GM20000 (cell line): ENCODE measurements around the gene GLYATL1.

ENCODE experiments used
- DNase-seq: peaks from one replicate; pipeline ENCODE4 v3.0.0; 2012; ENCODE audit warnings: low spot score
- TF ChIP-seq, protein P1 (sequence below): IDR thresholded peaks from 2 replicates; pipeline ENCODE4 v1.5.1; 2012; ENCODE audit warnings: mild to moderate bottlenecking, control low read depth; ENCODE audit errors: extremely low read depth, missing control alignments

GLYATL1 gene, protein sequence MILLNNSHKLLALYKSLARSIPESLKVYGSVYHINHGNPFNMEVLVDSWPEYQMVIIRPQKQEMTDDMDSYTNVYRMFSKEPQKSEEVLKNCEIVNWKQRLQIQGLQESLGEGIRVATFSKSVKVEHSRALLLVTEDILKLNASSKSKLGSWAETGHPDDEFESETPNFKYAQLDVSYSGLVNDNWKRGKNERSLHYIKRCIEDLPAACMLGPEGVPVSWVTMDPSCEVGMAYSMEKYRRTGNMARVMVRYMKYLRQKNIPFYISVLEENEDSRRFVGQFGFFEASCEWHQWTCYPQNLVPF

GRCh38 chr11:58939277-58939676, at the start of gene GLYATL1:
Gene GLYATL1 (plus strand): TSS chr11:58939488. CDS start chr11:58947088, 7,600 bp downstream.
- DNase-seq: no peak

GRCh38 chr11:58893899-58894298, 45.4 kb upstream of the GLYATL1 start:
- DNase-seq: no peak
- TF ChIP-seq, protein P1, sequence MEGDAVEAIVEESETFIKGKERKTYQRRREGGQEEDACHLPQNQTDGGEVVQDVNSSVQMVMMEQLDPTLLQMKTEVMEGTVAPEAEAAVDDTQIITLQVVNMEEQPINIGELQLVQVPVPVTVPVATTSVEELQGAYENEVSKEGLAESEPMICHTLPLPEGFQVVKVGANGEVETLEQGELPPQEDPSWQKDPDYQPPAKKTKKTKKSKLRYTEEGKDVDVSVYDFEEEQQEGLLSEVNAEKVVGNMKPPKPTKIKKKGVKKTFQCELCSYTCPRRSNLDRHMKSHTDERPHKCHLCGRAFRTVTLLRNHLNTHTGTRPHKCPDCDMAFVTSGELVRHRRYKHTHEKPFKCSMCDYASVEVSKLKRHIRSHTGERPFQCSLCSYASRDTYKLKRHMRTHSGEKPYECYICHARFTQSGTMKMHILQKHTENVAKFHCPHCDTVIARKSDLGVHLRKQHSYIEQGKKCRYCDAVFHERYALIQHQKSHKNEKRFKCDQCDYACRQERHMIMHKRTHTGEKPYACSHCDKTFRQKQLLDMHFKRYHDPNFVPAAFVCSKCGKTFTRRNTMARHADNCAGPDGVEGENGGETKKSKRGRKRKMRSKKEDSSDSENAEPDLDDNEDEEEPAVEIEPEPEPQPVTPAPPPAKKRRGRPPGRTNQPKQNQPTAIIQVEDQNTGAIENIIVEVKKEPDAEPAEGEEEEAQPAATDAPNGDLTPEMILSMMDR: no peak

More at GRCh38 chr11:58939277-58939676, at the start of gene GLYATL1:
- TF ChIP-seq, protein P1: no peak

DNA sequence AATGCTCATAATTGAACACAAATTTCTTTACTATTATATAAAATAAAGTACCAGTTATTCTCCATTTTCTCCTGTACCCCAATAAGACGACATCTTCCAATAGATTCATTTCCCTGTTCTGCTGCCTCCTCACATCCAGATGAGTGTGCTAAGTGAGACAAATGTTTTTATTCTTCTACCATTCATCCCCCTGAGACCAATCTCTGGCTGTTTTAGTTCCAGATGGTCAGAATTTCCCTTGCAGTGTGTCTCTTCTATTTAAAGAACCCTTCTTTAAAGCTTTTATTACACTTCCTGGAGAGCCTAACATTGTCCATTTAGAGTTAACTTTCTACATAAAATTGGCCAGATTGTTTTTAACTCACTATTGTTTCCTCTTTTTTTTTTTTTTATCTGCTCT, 41.2 kb upstream of the GLYATL1 start:
- TF ChIP-seq, protein P1: no peak
- no peak for DNase-seq

- TF ChIP-seq, protein P1: peak; percentile 51
- DNase-seq: peak; percentile 59
Observed at GRCh38 chr11:58900479-58901420, 38.5 kb upstream of the GLYATL1 start.

- TF ChIP-seq, protein P1: no peak
- DNase-seq: no peak
Observed at GRCh38 chr11:58902881-58903280, 36.4 kb upstream of the GLYATL1 start.

DNA sequence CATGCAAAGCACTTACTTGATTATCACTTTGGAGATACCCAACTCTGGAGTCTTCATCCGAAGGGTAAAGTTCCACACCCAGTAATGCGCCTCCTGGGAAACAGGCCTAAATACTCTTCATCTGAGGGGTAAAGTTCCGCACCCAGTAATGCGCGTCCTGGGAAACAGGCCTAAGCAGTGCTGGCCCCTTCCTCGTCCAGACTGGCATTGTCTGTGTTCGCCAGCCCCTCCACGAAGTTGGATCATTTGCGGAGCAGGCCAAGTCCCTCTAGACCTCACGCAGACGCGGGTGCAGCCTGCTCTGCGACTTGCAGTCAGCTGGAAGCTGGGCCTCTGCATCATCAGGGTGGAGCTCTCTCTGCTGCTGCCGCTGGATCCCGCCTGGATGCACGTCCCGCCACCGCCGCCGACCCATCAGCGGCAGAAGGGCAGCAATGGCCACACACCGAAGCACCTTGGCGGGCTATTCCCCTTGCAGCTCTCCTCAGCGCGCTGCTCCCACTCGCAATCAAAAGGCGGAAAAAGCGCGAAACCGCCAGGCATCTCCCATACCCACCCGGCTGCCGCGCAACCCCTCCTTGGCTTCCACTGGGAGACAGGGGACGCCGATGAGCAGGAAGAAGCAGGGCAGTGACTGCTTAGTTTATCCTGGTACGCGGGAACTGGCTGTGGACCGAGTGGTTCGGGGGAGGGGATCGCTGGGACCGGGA, 34.1 kb upstream of the GLYATL1 start:
- no peak for DNase-seq
- TF ChIP-seq, protein P1: no peak
